ENCODE measurements around the gene PPP1R16B.

GRCh38 chr20:38827770-38828281, 22.3 kb downstream of the PPP1R16B start:
- TF ChIP-seq EZH2phosphoT487 (IDR thresholded peaks at IDR 0.05; ENCODE audit: borderline replicate concordance, low read length): no peak
- TF ChIP-seq CTCF (IDR thresholded peaks at IDR 0.05; ENCODE audit: low read depth, low read length, poor library complexity, severe bottlenecking): no peak
